HCT116 (cell line): ENCODE data around the gene MCC. TPM values are rescaled to one million over a fixed set of nuclear protein-coding genes. Genes with fewer than 3 reads are reported as not detected.

Experiments
- ATAC-seq: fragments of 200-7000 bp; cut with Tn5 transposase; 2 replicates; pipeline ENCODE4 v1.9.1; 2020; ENCODE audit warnings: mild to moderate bottlenecking, moderate library complexity
- BruUV-seq: library from RNA; stranded (reverse); fragments of 400-500 nt; replicated peaks from 2 replicates; lab custom pipeline; 2021; lab: Mats Ljungman, UMichigan
- CTCF ChIA-PET: fragments of 300-600 bp; sonication (Branson Sonifier 250); formaldehyde crosslinking; loops from one replicate; lab custom pipeline; 2021; ENCODE audit warnings: antibody characterized with exemption; lab: Charles Lee
- POLR2A ChIA-PET: fragments of 300-600, 350-600 bp; sonication (Branson Sonifier 250); formaldehyde crosslinking; loops from one replicate; lab custom pipeline; 2021; ENCODE audit warnings: antibody characterized with exemption; lab: Charles Lee
- RAD21 ChIA-PET, 2 experiments: fragments of 300-600 bp; sonication (Branson Sonifier 250); formaldehyde crosslinking; loops; one replicate each; lab custom pipeline; 2023; ENCODE audit warnings: low total read pairs in 2 of 2; ENCODE audit not compliant: uncharacterized antibody in 2 of 2, unreplicated experiment in 2 of 2, low non-redundant PET in 1 of 2; lab: Charles Lee
- DNase-seq: peaks from one replicate; pipeline ENCODE4 v3.0.0-alpha.2; 2010; ENCODE audit warnings: low read depth, low spot score
- H2AFZ ChIP-seq: fragments of 200-600 bp; shearing (Covaris generic), sonication (generic); 2 replicates; pipeline ENCODE4 v1.6.1; 2017; ENCODE audit warnings: low read depth, mixed run types, mixed read lengths, antibody characterized with exemption, low read length; ENCODE audit not compliant: poor library complexity, severe bottlenecking
- H3K27ac ChIP-seq: 2 replicates; pipeline ENCODE4 v1.5.1; 2012; ENCODE audit warnings: low read depth, low read length
- H3K27me3 ChIP-seq: fragments of 200-600 bp; sonication (generic); 2 replicates; pipeline ENCODE4 v1.6.1; 2016; ENCODE audit warnings: mixed run types, low read length, mixed read lengths; ENCODE audit not compliant: insufficient read depth
- H3K36me3 ChIP-seq, 2 experiments: fragments of 200-500 bp in 1 of 2; fragments of 200-600 bp in 1 of 2; sonication (Bioruptor generic) in 1 of 2; sonication (generic) in 1 of 2; 2 replicates each; pipeline versions ENCODE4 v1.5.1 to v1.6.1; 2014 to 2016; ENCODE audit warnings: low read length in 2 of 2, inconsistent platforms in 1 of 2, mixed read lengths in 1 of 2, mixed run types in 1 of 2; ENCODE audit not compliant: insufficient read depth in 2 of 2, control insufficient read depth in 1 of 2
- H3K4me1 ChIP-seq, 2 experiments: fragments of 200-600 bp in 1 of 2; sonication (generic) in 1 of 2; 2 replicates each; pipeline versions ENCODE4 v1.5.1 to v1.6.1; 2012 to 2017; ENCODE audit warnings: low read length in 2 of 2, inconsistent platforms in 1 of 2, mild to moderate bottlenecking in 1 of 2, mixed read lengths in 1 of 2, mixed run types in 1 of 2, moderate library complexity in 1 of 2; ENCODE audit not compliant: insufficient read depth in 2 of 2, control insufficient read depth in 1 of 2
- H3K4me2 ChIP-seq: fragments of 200-600 bp; sonication (generic); 2 replicates; pipeline ENCODE4 v1.6.1; 2017; ENCODE audit warnings: mixed run types, low read length, mixed read lengths
- H3K4me3 ChIP-seq, 2 experiments: fragments of 200-600 bp in 1 of 2; sonication (generic) in 1 of 2; replicated peaks in 1 of 2; 2 replicates each; pipeline ENCODE4 v1.5.1; 2011 to 2016; ENCODE audit warnings: low read length in 2 of 2, control low read depth in 1 of 2, low read depth in 1 of 2, mild to moderate bottlenecking in 1 of 2, mixed read lengths in 1 of 2, mixed run types in 1 of 2
- H3K79me2 ChIP-seq: fragments of 200-600 bp; sonication (generic); 2 replicates; pipeline ENCODE4 v1.6.1; 2017; ENCODE audit warnings: mild to moderate bottlenecking, mixed run types, low read length, moderate library complexity, mixed read lengths; ENCODE audit not compliant: insufficient read depth
- H3K9ac ChIP-seq: fragments of 200-600 bp; sonication (generic); 2 replicates; pipeline ENCODE4 v1.6.1; 2016; ENCODE audit warnings: low read length, mixed read lengths
- H3K9me2 ChIP-seq: fragments of 200-600 bp; sonication (generic), shearing (Covaris generic); 2 replicates; pipeline ENCODE4 v1.6.1; 2017; ENCODE audit warnings: mixed run types, mild to moderate bottlenecking, moderate library complexity; ENCODE audit not compliant: insufficient read depth
- H3K9me3 ChIP-seq, 2 experiments: fragments of 200-500 bp in 1 of 2; fragments of 200-600 bp in 1 of 2; sonication (Bioruptor generic) in 1 of 2; sonication (generic) in 1 of 2; 2 replicates each; pipeline ENCODE4 v1.6.1; 2014 to 2017; ENCODE audit warnings: low read length in 2 of 2, mixed read lengths in 2 of 2, inconsistent platforms in 1 of 2, low read depth in 1 of 2, mild to moderate bottlenecking in 1 of 2, mixed run types in 1 of 2, moderate library complexity in 1 of 2; ENCODE audit not compliant: control insufficient read depth in 1 of 2, insufficient read depth in 1 of 2
- H4K20me1 ChIP-seq: fragments of 200-600 bp; sonication (generic), shearing (Covaris generic); 2 replicates; pipeline ENCODE4 v1.6.1; 2017; ENCODE audit warnings: mixed run types, mild to moderate bottlenecking, moderate library complexity; ENCODE audit not compliant: insufficient read depth
- ATF3 ChIP-seq: IDR thresholded peaks from 2 replicates; pipeline ENCODE4 v1.6.1; 2012
- CBX3 ChIP-seq: IDR thresholded peaks from 2 replicates; pipeline ENCODE4 v1.6.1; 2012; ENCODE audit warnings: low read depth
- CEBPB ChIP-seq: IDR thresholded peaks from 2 replicates; pipeline ENCODE4 v1.6.1; 2012; ENCODE audit warnings: low read depth
- CTCF ChIP-seq, 3 experiments: fragments of 200-600 bp in 1 of 3; sonication (generic) in 1 of 3; IDR thresholded peaks in 2 of 3; conservative IDR thresholded peaks in 1 of 3; 2 replicates each; pipeline ENCODE4 v1.5.1; 2012 to 2017; ENCODE audit warnings: low read depth in 2 of 3, low read length in 2 of 3, antibody characterized with exemption in 1 of 3, borderline replicate concordance in 1 of 3, control low read depth in 1 of 3, mild to moderate bottlenecking in 1 of 3, mixed read lengths in 1 of 3, mixed run types in 1 of 3, moderate library complexity in 1 of 3; ENCODE audit not compliant: insufficient read depth in 1 of 3
- EGR1 ChIP-seq: IDR thresholded peaks from 2 replicates; pipeline ENCODE4 v1.6.1; 2012; ENCODE audit warnings: low read depth
- ELF1 ChIP-seq: IDR thresholded peaks from 2 replicates; pipeline ENCODE4 v1.6.1; 2012; ENCODE audit warnings: low read depth, borderline replicate concordance
- EZH2phosphoT487 ChIP-seq: fragments of 200-600 bp; IDR thresholded peaks from 2 replicates; pipeline ENCODE4 v1.6.1; 2018; ENCODE audit warnings: antibody characterized with exemption, borderline replicate concordance
- FOSL1 ChIP-seq: IDR thresholded peaks from 2 replicates; pipeline ENCODE4 v1.6.1; 2012; ENCODE audit warnings: low read depth
- JUND ChIP-seq: IDR thresholded peaks from 2 replicates; pipeline ENCODE4 v1.6.1; 2012
- POLR2A ChIP-seq: IDR thresholded peaks from 2 replicates; pipeline ENCODE4 v1.7.0; 2011; ENCODE audit warnings: borderline replicate concordance; ENCODE audit not compliant: insufficient read depth, insufficient read length; ENCODE audit errors: extremely low read depth
- POLR2AphosphoS5 ChIP-seq: IDR thresholded peaks from 2 replicates; pipeline ENCODE4 v1.6.1; 2011; ENCODE audit warnings: mild to moderate bottlenecking, low read depth, low read length, moderate library complexity
- RAD21 ChIP-seq: IDR thresholded peaks from 2 replicates; pipeline ENCODE4 v1.6.1; 2012; ENCODE audit warnings: low read depth, mild to moderate bottlenecking
- SIN3A ChIP-seq: IDR thresholded peaks from 2 replicates; pipeline ENCODE4 v1.6.1; 2012; ENCODE audit warnings: low read depth
- SP1 ChIP-seq: IDR thresholded peaks from 2 replicates; pipeline ENCODE4 v1.6.1; 2012; ENCODE audit warnings: low read depth
- SRF ChIP-seq: IDR thresholded peaks from 2 replicates; pipeline ENCODE4 v1.6.1; 2012; ENCODE audit warnings: low read depth
- TCF7L2 ChIP-seq: IDR thresholded peaks from 2 replicates; pipeline ENCODE4 v1.7.0; 2011; ENCODE audit warnings: borderline replicate concordance, inconsistent platforms; ENCODE audit not compliant: insufficient read depth, insufficient read length; ENCODE audit errors: extremely low read depth
- YY1 ChIP-seq: IDR thresholded peaks from 2 replicates; pipeline ENCODE4 v1.6.1; 2011; ENCODE audit warnings: low read length, low read depth, moderate library complexity, mild to moderate bottlenecking; ENCODE audit not compliant: insufficient replicate concordance; ENCODE audit errors: extremely low read depth
- ZBTB33 ChIP-seq: IDR thresholded peaks from 2 replicates; pipeline ENCODE4 v1.6.1; 2011; ENCODE audit warnings: mild to moderate bottlenecking, low read length, moderate library complexity; ENCODE audit not compliant: insufficient replicate concordance; ENCODE audit errors: extremely low read depth
- ZNF274 ChIP-seq: fragments of 200-500 bp; sonication (Bioruptor generic); IDR thresholded peaks from 2 replicates; pipeline ENCODE4 v1.6.1; 2014; ENCODE audit warnings: mild to moderate bottlenecking, low read depth, low read length, inconsistent platforms
- intact Hi-C: fragments of 100-400 bp; cut with micrococcal nuclease; formaldehyde crosslinking; loops from 2 replicates; pipeline ENCODE4 v1.10.0; 2022
- total RNA-seq: library from RNA; stranded (reverse); gene quantifications from one replicate; pipeline ENCODE4 v1.2.1, GENCODE V29; 2021; ENCODE audit not compliant: unreplicated experiment
- TF ChIP-seq, protein P1 (sequence below): IDR thresholded peaks from 2 replicates; pipeline ENCODE4 v1.6.1; 2012

Gene MCC
- total RNA-seq, 1 experiment from 2014 or later = 20.1 TPM

DNA sequence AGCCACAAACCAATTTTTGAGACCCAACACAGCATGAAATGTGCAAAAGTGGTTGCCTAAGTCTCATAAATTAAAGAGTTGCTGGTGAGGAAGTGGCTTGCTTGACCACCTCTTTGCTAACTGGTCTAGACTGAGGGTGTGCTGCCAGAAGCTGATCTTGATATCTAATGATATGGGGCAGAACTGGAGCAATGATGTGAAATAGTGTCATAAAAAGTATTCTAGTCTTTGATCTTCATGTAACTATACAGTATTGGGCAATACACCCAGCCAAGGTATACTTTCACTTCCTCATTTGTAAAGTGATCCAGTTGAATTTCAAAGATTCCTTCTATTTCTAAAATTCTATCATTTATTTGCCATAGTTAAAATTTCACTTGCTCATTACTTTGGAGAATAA, 19.3 kb upstream of the MCC start:
- no TSS peak for BruUV-seq
- CTCF ChIA-PET = no interaction called here

More for the DNA sequence above, 19.3 kb upstream of the MCC start:
- Histone ChIP-seq H3K27me3 (no peaks in the 10 kb centered on the region), H3K79me2 (no peaks in the 10 kb centered on the region), H3K9me2 (no peaks in the 10 kb centered on the region), H3K4me2 (no peak overlapping the region), H3K27ac (no peak overlapping the region), H3K36me3 (no peaks in the 10 kb centered on the region), H3K4me1 (peaks cover 0 to 2% of the 10 kb centered on the region in 2 experiments; a peak in 1 of 4 replicates), H3K9ac (no peak overlapping the region), H3K9me3 (peaks cover 0 to 2% of the 10 kb centered on the region in 2 experiments; a peak in 1 of 4 replicates)
- RAD21 ChIA-PET = no interaction called here
- no peak for DNase-seq
- no peak for TF ChIP-seq SP1
- TF ChIP-seq EGR1 = no peak
- no peak for TF ChIP-seq POLR2AphosphoS5
- no peak for TF ChIP-seq RAD21
- no peak for TF ChIP-seq POLR2A
- no peak for TF ChIP-seq ZBTB33
- TF ChIP-seq, protein P1, sequence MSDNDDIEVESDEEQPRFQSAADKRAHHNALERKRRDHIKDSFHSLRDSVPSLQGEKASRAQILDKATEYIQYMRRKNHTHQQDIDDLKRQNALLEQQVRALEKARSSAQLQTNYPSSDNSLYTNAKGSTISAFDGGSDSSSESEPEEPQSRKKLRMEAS = no peak
- no peak for TF ChIP-seq CTCF (IDR thresholded peaks at IDR 0.05 in 2 of 3, conservative IDR thresholded peaks at IDR 0.05 in 1 of 3; ENCODE audit: borderline replicate concordance in 1 of 3, insufficient read depth in 1 of 3, low read depth in 2 of 3, low read length in 2 of 3)
- TF ChIP-seq ZNF274 = no peak
- TF ChIP-seq ELF1 = no peak
- TF ChIP-seq EZH2phosphoT487 = no peak
- no peak for TF ChIP-seq ATF3
- TF ChIP-seq TCF7L2 = no peak
- TF ChIP-seq CEBPB = no peak
- no peak for TF ChIP-seq SIN3A
- no peak for TF ChIP-seq YY1
- TF ChIP-seq SRF = no peak
- TF ChIP-seq CBX3 = no peak
- TF ChIP-seq FOSL1 = no peak
- no peak for TF ChIP-seq JUND
- TF ChIP-seq, all 23 proteins: peak for 0
- intact Hi-C loops = no loop called here
- H2AFZ ChIP-seq = no peak overlapping the region
- H4K20me1 ChIP-seq = no peaks in the 10 kb centered on the region
- no peak for ATAC-seq
- POLR2A ChIA-PET = no interaction called here
- no peak overlapping the region for H3K4me3 ChIP-seq
